SK-N-SH treated with all-trans-retinoic acid at 6 μM for 48 hours (cell line): ENCODE results near the gene DLG2.
A peak's percentile ranks its signal among the peaks of the same experiment; 100 is the strongest.

Experiments
- ATAC-seq: fragments of 200-7000 bp; cut with Tn5 transposase; 3 replicates; pipeline ENCODE4 v1.9.1; 2020; ENCODE audit warnings: mild to moderate bottlenecking, moderate library complexity
- ARNTL ChIP-seq: fragments of 450-650 bp; formaldehyde crosslinking; IDR thresholded peaks from 2 replicates; pipeline ENCODE4 v1.5.0; 2020; ENCODE audit warnings: low read depth, mild to moderate bottlenecking, moderate library complexity, borderline replicate concordance
- BACH2 ChIP-seq: fragments of 250-450 bp; sonication (Bioruptor Pico); IDR thresholded peaks from 2 replicates; pipeline ENCODE4 v1.9.0; 2021; ENCODE audit warnings: mild to moderate bottlenecking, borderline replicate concordance
- CREB5 ChIP-seq: fragments of 250-450 bp; sonication (Bioruptor Pico); IDR thresholded peaks from 2 replicates; pipeline ENCODE4 v1.5.1; 2020; ENCODE audit warnings: low read depth, mild to moderate bottlenecking, moderate library complexity
- CSDC2 ChIP-seq: fragments of 250-450 bp; sonication (Bioruptor Pico); IDR thresholded peaks from 2 replicates; pipeline ENCODE4 v1.5.0; 2020; ENCODE audit warnings: mild to moderate bottlenecking, moderate library complexity
- CSRNP3 ChIP-seq: fragments of 250-450 bp; sonication (Bioruptor Pico); IDR thresholded peaks from 2 replicates; pipeline ENCODE4 v1.5.1; 2021; ENCODE audit warnings: mild to moderate bottlenecking, moderate library complexity
- ESRRG ChIP-seq: fragments of 250-450 bp; sonication (Bioruptor Pico); IDR thresholded peaks from 2 replicates; pipeline ENCODE4 v1.6.1; 2021; ENCODE audit warnings: mild to moderate bottlenecking
- GLIS3 ChIP-seq: fragments of 250-450 bp; sonication (Bioruptor Pico); IDR thresholded peaks from 2 replicates; pipeline ENCODE4 v1.5.0; 2020; ENCODE audit warnings: mild to moderate bottlenecking, moderate library complexity
- ISL1 ChIP-seq: fragments of 250-450 bp; sonication (Bioruptor Pico); IDR thresholded peaks from 2 replicates; pipeline ENCODE4 v2.1.2; 2022; ENCODE audit warnings: mild to moderate bottlenecking, moderate library complexity
- OSR1 ChIP-seq: fragments of 250-450 bp; sonication (Bioruptor Pico); IDR thresholded peaks from 2 replicates; pipeline ENCODE4 v1.8.0; 2022; ENCODE audit warnings: moderate library complexity, mild to moderate bottlenecking, inconsistent platforms
- PPARA ChIP-seq: fragments of 250-450 bp; sonication (Bioruptor Pico); IDR thresholded peaks from 2 replicates; pipeline ENCODE4 v1.5.0; 2020; ENCODE audit warnings: mild to moderate bottlenecking, borderline replicate concordance
- RARB ChIP-seq: fragments of 250-450 bp; sonication (Bioruptor Pico); IDR thresholded peaks from 2 replicates; pipeline ENCODE4 v1.8.0; 2021; ENCODE audit warnings: mild to moderate bottlenecking, moderate library complexity
- SNAI2 ChIP-seq: fragments of 250-450 bp; sonication (Bioruptor Pico); IDR thresholded peaks from 2 replicates; pipeline ENCODE4 v1.5.0; 2020; ENCODE audit warnings: mild to moderate bottlenecking, moderate library complexity
- TCF4 ChIP-seq: fragments of 250-450 bp; sonication (Bioruptor Pico); IDR thresholded peaks from 2 replicates; pipeline ENCODE4 v1.8.0; 2021; ENCODE audit warnings: mild to moderate bottlenecking, moderate library complexity, borderline replicate concordance
- TOX ChIP-seq: fragments of 250-450 bp; sonication (Bioruptor Pico); IDR thresholded peaks from 2 replicates; pipeline ENCODE4 v1.8.0; 2021; ENCODE audit warnings: mild to moderate bottlenecking, moderate library complexity, borderline replicate concordance
- ZC3H10 ChIP-seq: fragments of 250-450 bp; sonication (Bioruptor Pico); IDR thresholded peaks from 2 replicates; pipeline ENCODE4 v1.5.1; 2021; ENCODE audit warnings: mild to moderate bottlenecking, moderate library complexity
- ZFP3 ChIP-seq: fragments of 250-450 bp; sonication (Bioruptor Pico); IDR thresholded peaks from 2 replicates; pipeline ENCODE4 v1.5.0; 2020; ENCODE audit warnings: mild to moderate bottlenecking, moderate library complexity
- ZFP30 ChIP-seq: fragments of 450-650 bp; formaldehyde crosslinking; IDR thresholded peaks from 2 replicates; pipeline ENCODE4 v1.5.0; 2022; ENCODE audit warnings: mild to moderate bottlenecking, moderate library complexity
- ZNF565 ChIP-seq: fragments of 450-650 bp; formaldehyde crosslinking; conservative IDR thresholded peaks from 2 replicates; pipeline ENCODE4 v1.5.0; 2020; ENCODE audit warnings: low read depth, mild to moderate bottlenecking, moderate library complexity
- ZNF70 ChIP-seq: fragments of 450-650 bp; formaldehyde crosslinking; IDR thresholded peaks from 2 replicates; pipeline ENCODE4 v1.5.0; 2020; ENCODE audit warnings: mild to moderate bottlenecking, moderate library complexity
- ZNF8 ChIP-seq: fragments of 450-650 bp; formaldehyde crosslinking; IDR thresholded peaks from 2 replicates; pipeline ENCODE4 v1.5.0; 2020; ENCODE audit warnings: mild to moderate bottlenecking, moderate library complexity
- TF ChIP-seq, protein P1 (sequence below): fragments of 250-450 bp; sonication (Bioruptor Pico); IDR thresholded peaks from 2 replicates; pipeline ENCODE4 v1.8.0; 2021; ENCODE audit warnings: low read depth, mild to moderate bottlenecking, moderate library complexity, borderline replicate concordance
- TF ChIP-seq, protein P2 (sequence below): fragments of 250-450 bp; sonication (Bioruptor Pico); IDR thresholded peaks from 2 replicates; pipeline ENCODE4 v1.5.0; 2020; ENCODE audit warnings: mild to moderate bottlenecking, moderate library complexity
- TF ChIP-seq, protein P3 (sequence below): fragments of 250-450 bp; sonication (Bioruptor Pico); IDR thresholded peaks from 2 replicates; pipeline ENCODE4 v1.8.0; 2020; ENCODE audit warnings: mild to moderate bottlenecking, moderate library complexity, borderline replicate concordance

Gene DLG2

DNA sequence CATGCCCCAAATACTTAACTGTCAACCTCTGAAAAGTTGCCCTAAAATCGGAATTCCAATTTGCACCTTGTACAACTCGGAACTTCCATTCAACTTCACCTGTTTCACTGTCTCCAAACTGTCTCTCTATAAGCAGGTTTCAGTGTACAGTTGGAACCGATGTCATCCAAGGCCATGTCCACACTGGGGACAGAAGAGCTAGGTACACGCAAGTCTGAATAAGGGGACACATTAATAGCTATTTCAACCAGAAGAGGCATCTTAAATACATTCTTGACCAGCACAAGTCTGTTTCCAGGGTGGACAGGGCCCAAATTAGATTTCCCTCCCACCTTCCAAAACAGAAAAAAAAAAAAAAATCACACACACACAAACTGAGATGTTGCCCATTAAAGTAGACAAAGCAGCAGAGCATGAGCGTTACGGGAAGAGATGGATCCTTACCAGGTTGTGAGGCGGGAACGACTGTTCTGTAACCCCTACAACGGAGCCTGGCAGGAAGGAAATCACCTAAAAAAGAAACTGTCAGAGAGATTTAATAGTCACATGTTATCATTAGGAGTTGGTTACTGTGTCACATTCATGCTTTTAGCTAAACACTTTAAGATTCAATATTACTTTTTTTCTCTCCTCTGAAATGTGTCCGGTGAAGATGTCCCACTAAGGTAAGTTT lies 36.1 kb upstream of the DLG2 start:
- TF ChIP-seq BACH2 (CRISPR knock-in tag) (no peak), GLIS3 (CRISPR knock-in tag) (no peak), ARNTL (CRISPR knock-in tag) (no peak), OSR1 (CRISPR knock-in tag) (no peak), ISL1 (no peak), CSDC2 (CRISPR knock-in tag) (no peak), CSRNP3 (CRISPR knock-in tag) (no peak), ZFP3 (CRISPR knock-in tag) (no peak), ZNF70 (CRISPR knock-in tag) (no peak), SNAI2 (CRISPR knock-in tag) (no peak), PPARA (CRISPR knock-in tag) (no peak), ZC3H10 (CRISPR knock-in tag) (no peak), RARB (CRISPR knock-in tag) (no peak)
- ATAC-seq, result no peak

GRCh38 chr11:85661972-85662664 lies 35.0 kb upstream of the DLG2 start:
- TF ChIP-seq TCF4 (CRISPR knock-in tag), result peak; percentile 55; the same call in 1 of the 2 replicates
- TF ChIP-seq, protein P1, sequence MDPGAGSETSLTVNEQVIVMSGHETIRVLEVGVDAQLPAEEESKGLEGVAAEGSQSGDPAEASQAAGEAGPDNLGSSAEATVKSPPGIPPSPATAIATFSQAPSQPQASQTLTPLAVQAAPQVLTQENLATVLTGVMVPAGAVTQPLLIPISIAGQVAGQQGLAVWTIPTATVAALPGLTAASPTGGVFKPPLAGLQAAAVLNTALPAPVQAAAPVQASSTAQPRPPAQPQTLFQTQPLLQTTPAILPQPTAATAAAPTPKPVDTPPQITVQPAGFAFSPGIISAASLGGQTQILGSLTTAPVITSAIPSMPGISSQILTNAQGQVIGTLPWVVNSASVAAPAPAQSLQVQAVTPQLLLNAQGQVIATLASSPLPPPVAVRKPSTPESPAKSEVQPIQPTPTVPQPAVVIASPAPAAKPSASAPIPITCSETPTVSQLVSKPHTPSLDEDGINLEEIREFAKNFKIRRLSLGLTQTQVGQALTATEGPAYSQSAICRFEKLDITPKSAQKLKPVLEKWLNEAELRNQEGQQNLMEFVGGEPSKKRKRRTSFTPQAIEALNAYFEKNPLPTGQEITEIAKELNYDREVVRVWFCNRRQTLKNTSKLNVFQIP (CRISPR knock-in tag), result no peak
- TF ChIP-seq, all 23 proteins: peak for 1

DNA sequence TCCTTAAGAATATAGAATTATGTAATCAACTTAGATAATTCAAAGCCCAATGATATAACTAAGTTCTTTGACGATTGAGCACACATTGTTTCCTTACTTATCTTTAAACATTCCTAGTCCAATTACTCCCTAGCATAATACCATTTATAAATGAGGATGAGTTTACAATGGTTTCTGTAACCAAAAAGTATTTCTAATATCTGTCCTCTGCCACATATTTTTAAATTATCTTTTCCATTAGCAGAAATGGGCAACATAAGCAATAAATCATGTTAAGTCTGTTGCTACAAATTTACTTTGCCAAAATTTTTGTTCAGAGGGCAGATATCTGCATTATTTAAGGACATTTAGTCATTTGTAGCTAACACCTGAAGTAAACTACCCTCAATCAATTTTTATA lies 31.0 kb upstream of the DLG2 start:
- ATAC-seq, result no peak
- TF ChIP-seq, protein P1 (CRISPR knock-in tag), result no peak; the same call in 1 of the 2 replicates
- TF ChIP-seq ZC3H10 (CRISPR knock-in tag) (no peak), ISL1 (peak; percentile 99), ESRRG (peak; percentile 76; the same call in 1 of the 2 replicates), ZFP30 (CRISPR knock-in tag) (no peak), ZFP3 (CRISPR knock-in tag) (0 out of 2 replicates have a peak, but pooled peaks have one; percentile 12), ZNF565 (CRISPR knock-in tag) (no peak), PPARA (CRISPR knock-in tag) (no peak), BACH2 (CRISPR knock-in tag) (no peak), GLIS3 (CRISPR knock-in tag) (no peak), ARNTL (CRISPR knock-in tag) (no peak), ZNF70 (CRISPR knock-in tag) (no peak), SNAI2 (CRISPR knock-in tag) (no peak), CREB5 (CRISPR knock-in tag) (peak; percentile 78; the same call in 1 of the 2 replicates), TOX (CRISPR knock-in tag) (no peak), TCF4 (CRISPR knock-in tag) (no peak), CSRNP3 (CRISPR knock-in tag) (peak; percentile 47; the same call in 1 of the 2 replicates), RARB (CRISPR knock-in tag) (no peak), CSDC2 (CRISPR knock-in tag) (no peak), ZNF8 (CRISPR knock-in tag) (no peak)
- TF ChIP-seq, protein P2, sequence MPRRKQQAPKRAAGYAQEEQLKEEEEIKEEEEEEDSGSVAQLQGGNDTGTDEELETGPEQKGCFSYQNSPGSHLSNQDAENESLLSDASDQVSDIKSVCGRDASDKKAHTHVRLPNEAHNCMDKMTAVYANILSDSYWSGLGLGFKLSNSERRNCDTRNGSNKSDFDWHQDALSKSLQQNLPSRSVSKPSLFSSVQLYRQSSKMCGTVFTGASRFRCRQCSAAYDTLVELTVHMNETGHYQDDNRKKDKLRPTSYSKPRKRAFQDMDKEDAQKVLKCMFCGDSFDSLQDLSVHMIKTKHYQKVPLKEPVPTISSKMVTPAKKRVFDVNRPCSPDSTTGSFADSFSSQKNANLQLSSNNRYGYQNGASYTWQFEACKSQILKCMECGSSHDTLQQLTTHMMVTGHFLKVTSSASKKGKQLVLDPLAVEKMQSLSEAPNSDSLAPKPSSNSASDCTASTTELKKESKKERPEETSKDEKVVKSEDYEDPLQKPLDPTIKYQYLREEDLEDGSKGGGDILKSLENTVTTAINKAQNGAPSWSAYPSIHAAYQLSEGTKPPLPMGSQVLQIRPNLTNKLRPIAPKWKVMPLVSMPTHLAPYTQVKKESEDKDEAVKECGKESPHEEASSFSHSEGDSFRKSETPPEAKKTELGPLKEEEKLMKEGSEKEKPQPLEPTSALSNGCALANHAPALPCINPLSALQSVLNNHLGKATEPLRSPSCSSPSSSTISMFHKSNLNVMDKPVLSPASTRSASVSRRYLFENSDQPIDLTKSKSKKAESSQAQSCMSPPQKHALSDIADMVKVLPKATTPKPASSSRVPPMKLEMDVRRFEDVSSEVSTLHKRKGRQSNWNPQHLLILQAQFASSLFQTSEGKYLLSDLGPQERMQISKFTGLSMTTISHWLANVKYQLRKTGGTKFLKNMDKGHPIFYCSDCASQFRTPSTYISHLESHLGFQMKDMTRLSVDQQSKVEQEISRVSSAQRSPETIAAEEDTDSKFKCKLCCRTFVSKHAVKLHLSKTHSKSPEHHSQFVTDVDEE (CRISPR knock-in tag), result 0 out of 2 replicates have a peak, but pooled peaks have one; percentile 28
- TF ChIP-seq, protein P3, sequence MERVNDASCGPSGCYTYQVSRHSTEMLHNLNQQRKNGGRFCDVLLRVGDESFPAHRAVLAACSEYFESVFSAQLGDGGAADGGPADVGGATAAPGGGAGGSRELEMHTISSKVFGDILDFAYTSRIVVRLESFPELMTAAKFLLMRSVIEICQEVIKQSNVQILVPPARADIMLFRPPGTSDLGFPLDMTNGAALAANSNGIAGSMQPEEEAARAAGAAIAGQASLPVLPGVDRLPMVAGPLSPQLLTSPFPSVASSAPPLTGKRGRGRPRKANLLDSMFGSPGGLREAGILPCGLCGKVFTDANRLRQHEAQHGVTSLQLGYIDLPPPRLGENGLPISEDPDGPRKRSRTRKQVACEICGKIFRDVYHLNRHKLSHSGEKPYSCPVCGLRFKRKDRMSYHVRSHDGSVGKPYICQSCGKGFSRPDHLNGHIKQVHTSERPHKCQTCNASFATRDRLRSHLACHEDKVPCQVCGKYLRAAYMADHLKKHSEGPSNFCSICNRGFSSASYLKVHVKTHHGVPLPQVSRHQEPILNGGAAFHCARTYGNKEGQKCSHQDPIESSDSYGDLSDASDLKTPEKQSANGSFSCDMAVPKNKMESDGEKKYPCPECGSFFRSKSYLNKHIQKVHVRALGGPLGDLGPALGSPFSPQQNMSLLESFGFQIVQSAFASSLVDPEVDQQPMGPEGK, result no peak

More at GRCh38 chr11:85661972-85662664, 35.0 kb upstream of the DLG2 start:
- ATAC-seq, result no peak
